NCI-H2196 treated with DMSO at 0.1 percent for 48 hours (cell line): Measurements from ENCODE around the gene MGST3.
"Not testable (repeated sequence)": the region's sequence is repeated elsewhere in the genome, so short reads cannot be mapped to it uniquely, and the experiment has no call there.

Experiments
- DNase-seq: peaks from one replicate; lab custom pipeline; 2025; ENCODE audit not compliant: unreplicated experiment; lab: John Stamatoyannopoulos, UW

MGST3 gene

DNA sequence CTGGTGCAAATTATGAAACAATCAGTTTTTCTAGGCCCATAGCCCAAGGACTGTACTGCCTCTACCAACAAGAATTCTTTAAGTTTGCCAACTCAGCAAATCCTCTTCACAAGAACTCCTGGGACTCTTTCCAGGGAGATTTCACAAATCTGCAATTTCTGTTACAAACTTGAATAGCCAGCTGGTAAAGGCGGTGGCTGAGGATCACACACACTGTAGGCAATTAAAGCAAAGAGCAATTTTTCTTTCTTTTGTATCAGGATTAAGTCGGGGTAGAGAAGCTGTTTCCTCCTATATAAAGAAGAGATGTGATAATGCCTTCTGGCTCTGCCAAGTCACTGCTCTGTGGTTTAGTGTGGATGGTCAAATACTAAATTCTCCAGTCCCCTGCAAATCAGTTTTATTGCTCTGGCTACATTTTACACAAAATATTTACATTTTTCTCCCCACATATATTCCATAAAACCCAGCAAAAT is 65.6 kb downstream of the MGST3 start:
- no peak for DNase-seq

GRCh38 chr1:165697491-165697880 is 66.5 kb downstream of the MGST3 start:
- no peak for DNase-seq

- DNase-seq: peak; percentile 73
Observed at GRCh38 chr1:165697881-165698760, 67.1 kb downstream of the MGST3 start, which contains the start of gene ALDH9A1. TSS of gene ALDH9A1 (minus strand) at chr1:165698562. CDS start at chr1:165698558, 4 bp downstream.

DNA sequence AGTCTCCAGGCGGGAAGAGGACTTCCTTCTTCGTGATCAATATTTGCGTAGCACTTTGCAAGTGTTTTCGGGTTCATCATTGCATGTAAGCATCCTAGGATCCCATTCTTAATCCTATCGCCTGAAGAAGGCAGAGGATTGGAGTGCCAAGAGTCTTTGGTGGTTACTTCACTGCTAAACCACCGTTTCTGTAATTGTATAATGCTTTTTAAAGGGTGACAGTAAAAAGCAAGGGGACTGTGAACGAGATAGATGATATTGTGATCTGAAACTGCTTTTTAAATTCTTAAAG is 67.7 kb downstream of the MGST3 start:
- no peak for DNase-seq

DNA sequence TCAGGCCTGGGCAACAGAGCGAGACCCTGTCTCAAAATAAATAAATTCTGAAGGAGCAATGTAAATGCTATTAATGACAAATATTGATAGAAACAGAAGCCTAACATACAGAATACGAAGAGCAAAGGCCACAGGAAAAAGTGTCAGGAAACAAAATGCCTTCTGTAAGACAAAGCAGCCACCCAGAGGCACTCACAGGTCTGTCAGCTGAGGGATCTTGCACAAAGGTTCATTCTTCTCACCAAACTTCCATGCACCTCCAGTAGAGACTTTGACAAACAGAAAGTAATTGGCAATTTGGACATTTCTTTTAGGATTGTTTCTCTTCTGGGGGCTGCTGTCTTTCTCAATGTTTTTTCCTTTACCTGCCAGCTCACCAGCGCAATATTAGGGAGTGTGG is 68.5 kb downstream of the MGST3 start:
- DNase-seq: no peak

GRCh38 chr1:165701922-165702321 is 70.9 kb downstream of the MGST3 start:
- not testable (repeated sequence) for DNase-seq

- no peak for DNase-seq
Observed at GRCh38 chr1:165703648-165704047, 72.6 kb downstream of the MGST3 start.
